Fibroblast of lung (primary cell): Measurements from ENCODE around the gene LSM2.

Source experiments
- CTCF ChIP-seq, 2 donors: IDR thresholded peaks in 1 of 2; conservative IDR thresholded peaks in 1 of 2; 1 replicate in 1 of 2; 2 replicates in 1 of 2; pipeline ENCODE4 v1.5.1; 2011 to 2012; ENCODE audit warnings: low read length in 2 of 2, control low read depth in 1 of 2, inconsistent platforms in 1 of 2, low read depth in 1 of 2, mild to moderate bottlenecking in 1 of 2
- EZH2 ChIP-seq: IDR thresholded peaks from 2 replicates; pipeline ENCODE4 v1.5.1; 2012; ENCODE audit warnings: low read length, control low read depth, mild to moderate bottlenecking; ENCODE audit errors: missing control alignments

DNA sequence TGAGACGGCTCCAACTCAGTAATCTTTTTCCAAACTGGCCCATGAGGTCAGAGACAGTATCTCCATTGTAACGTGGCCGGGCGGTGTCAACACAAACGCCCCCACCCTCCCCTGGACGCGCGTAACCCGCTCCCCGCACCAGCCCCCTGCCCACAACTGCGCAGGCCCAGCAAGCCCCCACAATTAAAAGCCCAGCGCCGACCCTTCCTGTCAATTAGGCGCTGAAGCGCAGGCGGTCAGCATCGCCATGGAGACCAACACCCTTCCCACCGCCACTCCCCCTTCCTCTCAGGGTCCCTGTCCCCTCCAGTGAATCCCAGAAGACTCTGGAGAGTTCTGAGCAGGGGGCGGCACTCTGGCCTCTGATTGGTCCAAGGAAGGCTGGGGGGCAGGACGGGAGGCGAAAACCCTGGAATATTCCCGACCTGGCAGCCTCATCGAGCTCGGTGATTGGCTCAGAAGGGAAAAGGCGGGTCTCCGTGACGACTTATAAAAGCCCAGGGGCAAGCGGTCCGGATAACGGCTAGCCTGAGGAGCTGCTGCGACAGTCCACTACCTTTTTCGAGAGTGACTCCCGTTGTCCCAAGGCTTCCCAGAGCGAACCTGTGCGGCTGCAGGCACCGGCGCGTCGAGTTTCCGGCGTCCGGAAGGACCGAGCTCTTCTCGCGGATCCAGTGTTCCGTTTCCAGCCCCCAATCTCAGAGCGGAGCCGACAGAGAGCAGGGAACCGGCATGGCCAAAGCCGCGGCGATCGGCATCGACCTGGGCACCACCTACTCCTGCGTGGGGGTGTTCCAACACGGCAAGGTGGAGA is 8.5 kb upstream of the LSM2 start, which contains the start of the genes HSPA1A and HSPA1L:
- no peak for TF ChIP-seq CTCF (conservative IDR thresholded peaks at IDR 0.05 in 1 of 2, IDR thresholded peaks at IDR 0.05 in 1 of 2; ENCODE audit: low read depth in 1 of 2, low read length in 2 of 2)
- TF ChIP-seq EZH2, result no peak
